Activated CD8-positive, alpha-beta memory T cell treated with anti-CD3 and anti-CD28 coated beads, Interleukin-2, amount 50 U/mL, for 4 hours (primary cell): ENCODE results near the gene DHDH.
"Not testable (repeated sequence)": the region's sequence is repeated elsewhere in the genome, so short reads cannot be mapped to it uniquely, and the experiment has no call there.

ENCODE experiments used
- DNase-seq: peaks from one replicate; pipeline ENCODE4 v3.0.0-alpha.2; 2020

Gene DHDH

GRCh38 chr19:48918071-48918470 lies 15.4 kb upstream of the DHDH start:
- no peak for DNase-seq

GRCh38 chr19:48918801-48919247 lies 14.7 kb upstream of the DHDH start:
- no peak for DNase-seq

GRCh38 chr19:48919271-48919670 lies 14.2 kb upstream of the DHDH start:
- not testable (repeated sequence) for DNase-seq

- DNase-seq: no peak
These were observed 12.6 kb upstream of the DHDH start for GRCh38 chr19:48920949-48921348.

GRCh38 chr19:48921721-48922500 lies 11.6 kb upstream of the DHDH start:
- no peak for DNase-seq

- DNase-seq: no peak
These were observed 10.7 kb upstream of the DHDH start for GRCh38 chr19:48922548-48923490.

GRCh38 chr19:48925240-48925843 lies 8.2 kb upstream of the DHDH start:
- DNase-seq: no peak

- DNase-seq: not testable (repeated sequence)
These were observed 7.6 kb upstream of the DHDH start for GRCh38 chr19:48925890-48926289.

- DNase-seq: no peak
These were observed 6.6 kb upstream of the DHDH start for GRCh38 chr19:48926909-48927308.

GRCh38 chr19:48927692-48928091 lies 5.8 kb upstream of the DHDH start:
- not testable (repeated sequence) for DNase-seq

GRCh38 chr19:48928164-48929025 lies 5.1 kb upstream of the DHDH start:
- DNase-seq: no peak

- DNase-seq: no peak
These were observed 1.3 kb downstream of the DHDH start for GRCh38 chr19:48934837-48935236.

GRCh38 chr19:48935864-48936263 lies 2.4 kb downstream of the DHDH start:
- no peak for DNase-seq

GRCh38 chr19:48938256-48938655 lies 4.8 kb downstream of the DHDH start:
- DNase-seq: no peak

- DNase-seq: no peak
These were observed 7.4 kb downstream of the DHDH start for GRCh38 chr19:48940902-48941301.

- DNase-seq: no peak
These were observed 9.6 kb downstream of the DHDH start for GRCh38 chr19:48943081-48943480.

- no peak for DNase-seq
These were observed 11.9 kb downstream of the DHDH start for GRCh38 chr19:48945415-48945814.

GRCh38 chr19:48945817-48946216 lies 12.3 kb downstream of the DHDH start:
- DNase-seq: no peak

GRCh38 chr19:48946463-48947257 lies 13.2 kb downstream of the DHDH start:
- DNase-seq: no peak

GRCh38 chr19:48947258-48947542 lies 13.7 kb downstream of the DHDH start:
- no peak for DNase-seq

- DNase-seq: no peak
These were observed 16.7 kb downstream of the DHDH start for GRCh38 chr19:48950159-48950558.
